ENCODE results near the gene MFAP2.

GRCh38 chr1:16986962-16987361, 6.5 kb upstream of the MFAP2 start:
- TF ChIP-seq TAF1 (IDR thresholded peaks at IDR 0.05; ENCODE audit: low read depth) (no peak), RAD21 (IDR thresholded peaks at IDR 0.05; ENCODE audit: low read depth) (no peak; the same call in 1 of the 2 replicates), USF1 (IDR thresholded peaks at IDR 0.05) (no peak), TCF12 (IDR thresholded peaks at IDR 0.05; ENCODE audit: low read depth) (no peak), TEAD4 (IDR thresholded peaks at IDR 0.05) (no peak), MAX (IDR thresholded peaks at IDR 0.05) (no peak), FOXM1 (IDR thresholded peaks at IDR 0.05; ENCODE audit: borderline replicate concordance, low read depth) (no peak), REST (IDR thresholded peaks at IDR 0.05; ENCODE audit: low read depth) (no peak), EP300 (IDR thresholded peaks at IDR 0.05; ENCODE audit: borderline replicate concordance) (no peak)
